ENCODE measurements around the gene TM6SF1.
"Not testable (repeated sequence)": the region's sequence is repeated elsewhere in the genome, so short reads cannot be mapped to it uniquely, and the experiment has no call there.

TM6SF1 gene

DNA sequence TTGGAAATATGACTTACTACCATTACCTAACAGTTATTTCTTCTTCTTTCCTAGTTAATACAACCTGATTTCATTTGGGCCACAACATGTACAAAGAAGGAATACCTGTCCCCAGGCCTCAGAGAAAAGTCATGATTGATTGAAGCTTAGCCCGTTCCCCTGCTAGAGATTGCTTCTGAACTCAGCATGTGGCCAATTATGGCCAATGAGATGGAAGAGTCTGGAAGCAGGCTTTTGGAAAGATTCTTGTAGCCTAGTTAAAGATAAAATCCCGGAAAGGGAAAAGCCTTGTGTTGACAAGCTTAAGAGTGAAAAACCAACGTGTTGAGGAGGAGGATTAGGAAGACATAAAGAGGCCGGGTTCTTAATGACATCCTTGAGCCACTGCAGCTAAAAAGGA, 17.0 kb upstream of the TM6SF1 start:
- no peak for DNase-seq

DNA sequence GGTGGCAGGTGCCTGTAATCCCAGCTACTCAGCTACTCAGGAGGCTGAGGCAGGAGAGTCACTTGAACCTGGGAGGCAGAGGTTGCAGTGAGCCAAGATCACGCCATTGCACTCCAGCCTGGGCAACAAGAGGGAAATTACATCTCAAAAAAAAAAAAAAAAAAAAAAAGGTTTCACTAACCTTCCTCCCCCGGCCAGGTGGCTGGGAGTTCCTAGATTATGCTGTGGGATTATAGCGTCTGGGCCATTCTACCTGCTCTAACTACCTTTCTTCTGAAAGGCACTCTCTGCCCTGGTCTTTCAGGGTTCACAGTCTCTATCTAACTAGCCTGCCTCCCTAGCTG, 15.5 kb upstream of the TM6SF1 start:
- not testable (repeated sequence) for DNase-seq

DNA sequence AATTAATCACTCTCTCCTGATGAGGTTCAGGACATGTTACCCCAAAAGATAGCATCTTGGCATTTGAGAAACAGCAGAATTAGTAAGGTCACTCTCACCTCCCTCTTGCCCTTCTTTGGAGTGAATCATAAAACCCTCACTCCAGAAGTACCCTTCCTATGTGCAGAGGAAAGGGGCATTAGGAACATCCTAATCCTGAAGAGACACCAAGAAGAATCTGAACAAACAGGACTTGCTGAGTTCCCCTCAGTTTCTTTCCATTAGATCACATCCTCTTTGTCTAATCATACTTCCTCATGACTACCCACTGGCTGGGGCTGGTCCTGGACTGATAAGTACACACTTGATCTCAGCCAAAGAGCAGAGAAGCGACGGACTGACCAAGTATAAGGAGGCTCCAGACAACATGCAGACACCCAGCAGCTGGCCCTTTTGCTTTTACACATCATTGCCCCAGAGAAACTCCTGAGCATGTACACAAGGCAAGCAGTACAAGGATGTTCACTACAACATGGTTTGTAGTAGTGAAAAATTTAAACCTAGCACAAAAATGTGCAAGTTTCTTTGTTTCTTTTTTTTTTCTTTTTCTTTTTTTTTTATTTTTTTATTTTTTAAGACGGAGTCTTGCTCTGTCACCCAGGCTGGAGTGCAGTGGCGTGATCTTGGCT, 15.0 kb upstream of the TM6SF1 start:
- no peak for DNase-seq

DNA sequence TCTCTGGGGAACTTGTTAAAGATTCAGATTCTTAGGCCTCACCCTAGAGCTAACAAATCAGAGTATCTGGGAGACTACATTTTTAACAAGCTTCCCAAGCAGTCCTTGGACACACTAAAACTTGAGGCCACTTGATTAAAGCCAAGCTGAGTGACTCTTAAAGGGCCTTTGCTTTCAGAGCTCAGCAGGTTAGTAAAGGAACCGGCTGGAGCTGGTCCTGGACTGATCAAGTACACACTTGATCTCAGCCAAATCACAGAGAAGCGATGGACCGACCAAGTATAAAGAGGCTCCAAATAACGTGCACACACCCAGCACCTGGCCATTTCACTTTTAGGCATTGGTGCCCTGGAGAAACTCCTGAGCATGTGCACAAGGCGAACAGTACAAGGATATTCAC, 12.9 kb upstream of the TM6SF1 start:
- DNase-seq: peak; percentile 18 to 34

DNA sequence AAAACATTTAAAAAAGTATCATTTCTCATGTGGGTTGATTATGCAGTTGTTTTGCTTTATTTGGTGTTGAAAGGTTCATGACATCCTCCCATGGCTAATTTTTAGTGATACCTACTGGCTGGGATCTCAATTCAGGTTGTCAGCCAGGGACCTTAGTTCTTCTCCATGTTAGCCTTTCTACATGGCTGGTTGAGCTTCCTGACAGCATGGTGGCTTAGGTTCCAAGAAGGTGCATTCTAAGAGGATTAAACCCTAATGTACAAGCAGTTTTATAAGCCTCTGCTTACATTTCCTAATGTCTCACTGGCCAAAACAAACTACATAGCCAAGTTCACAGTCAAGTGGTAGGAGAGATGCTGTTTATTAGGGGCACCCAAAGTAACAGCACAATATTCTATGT, 9.4 kb upstream of the TM6SF1 start:
- no peak for DNase-seq

DNA sequence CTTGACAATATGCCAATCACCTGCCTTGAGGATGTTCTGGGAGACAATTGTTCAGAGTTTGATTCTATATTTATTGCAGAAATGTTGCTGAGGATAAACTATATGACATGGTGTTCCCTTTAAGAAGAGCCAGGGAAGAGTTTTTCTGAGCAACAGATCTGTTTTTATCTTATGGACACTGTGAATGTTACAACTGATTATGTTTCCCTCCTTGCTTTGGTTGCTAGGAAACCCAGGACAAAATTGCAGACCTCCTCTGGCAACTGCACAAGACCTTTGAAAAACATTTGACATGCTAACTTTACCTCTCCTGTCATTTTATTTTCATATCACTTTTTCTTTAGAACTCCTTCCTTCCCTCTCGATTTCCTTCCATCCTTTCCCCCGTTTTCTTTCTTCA, 8.2 kb upstream of the TM6SF1 start:
- DNase-seq: peak in 1 of 2 experiments; percentile 16

DNA sequence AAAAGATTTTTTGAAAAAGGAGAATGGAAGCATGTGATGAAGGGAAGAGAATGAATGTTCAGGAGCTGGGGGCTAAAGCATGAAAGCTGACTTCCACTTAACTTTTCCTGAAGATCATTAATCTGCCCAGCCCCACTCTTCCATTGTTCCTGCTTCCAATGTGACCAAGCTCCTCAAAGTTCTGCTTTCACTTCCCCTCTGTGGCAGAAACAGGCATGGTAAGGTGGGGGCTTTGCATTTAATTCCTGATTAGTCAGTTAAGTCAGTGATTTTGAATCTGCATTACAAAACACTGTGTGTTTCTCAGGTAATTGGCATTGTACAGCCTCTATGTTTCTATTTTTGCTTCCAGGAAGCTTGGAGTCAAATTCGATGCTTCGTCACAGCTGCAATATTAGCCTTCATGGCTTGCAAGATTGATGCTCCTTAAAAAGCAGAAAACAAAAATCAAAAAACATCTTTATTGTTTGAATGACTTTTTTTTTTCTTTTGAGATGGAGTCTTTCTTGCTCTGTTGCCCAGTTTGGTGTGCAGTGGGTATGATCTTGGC, 7.3 kb upstream of the TM6SF1 start:
- no peak for DNase-seq

DNA sequence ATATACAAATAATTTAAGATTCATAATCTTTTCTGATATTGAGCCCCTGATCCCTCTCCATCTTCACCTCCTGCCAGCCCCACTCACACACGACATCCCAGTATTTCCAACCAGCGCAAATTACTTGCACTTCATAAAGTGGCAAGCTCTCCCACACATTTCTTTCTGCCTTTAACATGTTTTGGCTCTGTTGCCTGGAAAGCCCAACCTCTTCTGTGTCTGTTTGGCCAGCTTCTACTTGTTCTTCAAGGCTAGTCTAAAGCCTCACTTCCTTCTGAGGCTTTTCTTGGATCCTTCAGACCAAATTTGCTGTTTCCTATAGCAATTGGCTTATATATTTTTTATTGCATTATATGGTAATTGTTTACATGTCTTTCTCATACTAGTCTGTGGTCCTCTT, 5.1 kb upstream of the TM6SF1 start:
- DNase-seq: no peak

DNA sequence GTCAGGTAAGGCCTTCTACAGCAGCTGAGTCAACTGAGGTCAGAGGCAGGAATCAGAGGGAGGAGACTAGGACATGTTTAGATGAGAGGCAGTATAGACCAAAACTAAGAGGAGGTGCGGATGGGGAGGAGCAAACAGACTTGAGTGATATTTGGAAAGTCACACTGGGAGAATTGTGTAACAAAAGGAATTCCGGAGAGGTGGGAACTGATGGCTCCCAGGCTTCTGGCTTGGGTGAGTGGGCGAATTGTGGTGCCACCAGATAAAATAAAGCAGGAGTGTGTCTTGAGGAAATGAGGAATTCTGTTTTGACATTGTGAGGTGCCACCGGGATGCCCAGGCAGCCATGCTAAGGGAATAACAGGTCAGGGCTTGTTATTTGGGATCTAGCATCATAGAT, 3.3 kb upstream of the TM6SF1 start:
- DNase-seq: no peak

DNA sequence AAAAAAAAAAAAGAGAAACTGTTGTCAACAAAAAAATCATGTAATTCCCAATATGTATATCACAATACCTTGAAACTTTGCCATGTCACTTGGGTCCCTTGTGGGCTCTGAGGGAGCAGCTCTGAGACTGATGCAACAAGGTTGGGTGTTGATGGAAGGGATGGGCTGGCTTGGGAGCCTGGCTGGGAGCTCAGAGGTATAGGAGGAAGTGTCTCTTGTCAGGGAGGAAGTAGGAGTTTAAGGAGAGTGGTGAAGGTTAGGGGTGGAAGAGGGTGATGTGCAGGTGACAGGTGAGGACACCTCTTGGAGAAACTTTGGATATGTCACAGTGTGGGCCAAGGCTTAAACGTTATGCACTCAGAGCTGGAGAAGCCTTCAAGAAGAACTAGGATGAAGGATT, 2.0 kb upstream of the TM6SF1 start:
- DNase-seq: no peak

DNA sequence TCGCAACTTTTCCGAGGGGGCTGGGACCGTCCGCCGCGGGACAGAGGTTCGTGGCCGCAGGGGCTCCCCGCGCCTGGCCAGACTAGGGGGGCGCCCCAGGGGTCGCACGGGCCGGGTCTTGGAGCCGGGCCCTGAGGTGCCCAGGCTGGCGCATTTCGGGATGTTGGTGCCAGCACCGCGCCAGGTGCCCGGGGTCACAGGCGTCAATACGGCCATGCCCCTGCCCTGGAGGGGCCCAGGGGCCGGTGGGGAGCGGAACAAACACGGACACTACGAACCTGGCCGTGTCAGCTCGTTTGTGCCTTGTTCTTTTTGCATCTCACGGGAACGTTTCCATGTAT, 366 bp downstream of the TM6SF1 start:
- DNase-seq: no peak

DNA sequence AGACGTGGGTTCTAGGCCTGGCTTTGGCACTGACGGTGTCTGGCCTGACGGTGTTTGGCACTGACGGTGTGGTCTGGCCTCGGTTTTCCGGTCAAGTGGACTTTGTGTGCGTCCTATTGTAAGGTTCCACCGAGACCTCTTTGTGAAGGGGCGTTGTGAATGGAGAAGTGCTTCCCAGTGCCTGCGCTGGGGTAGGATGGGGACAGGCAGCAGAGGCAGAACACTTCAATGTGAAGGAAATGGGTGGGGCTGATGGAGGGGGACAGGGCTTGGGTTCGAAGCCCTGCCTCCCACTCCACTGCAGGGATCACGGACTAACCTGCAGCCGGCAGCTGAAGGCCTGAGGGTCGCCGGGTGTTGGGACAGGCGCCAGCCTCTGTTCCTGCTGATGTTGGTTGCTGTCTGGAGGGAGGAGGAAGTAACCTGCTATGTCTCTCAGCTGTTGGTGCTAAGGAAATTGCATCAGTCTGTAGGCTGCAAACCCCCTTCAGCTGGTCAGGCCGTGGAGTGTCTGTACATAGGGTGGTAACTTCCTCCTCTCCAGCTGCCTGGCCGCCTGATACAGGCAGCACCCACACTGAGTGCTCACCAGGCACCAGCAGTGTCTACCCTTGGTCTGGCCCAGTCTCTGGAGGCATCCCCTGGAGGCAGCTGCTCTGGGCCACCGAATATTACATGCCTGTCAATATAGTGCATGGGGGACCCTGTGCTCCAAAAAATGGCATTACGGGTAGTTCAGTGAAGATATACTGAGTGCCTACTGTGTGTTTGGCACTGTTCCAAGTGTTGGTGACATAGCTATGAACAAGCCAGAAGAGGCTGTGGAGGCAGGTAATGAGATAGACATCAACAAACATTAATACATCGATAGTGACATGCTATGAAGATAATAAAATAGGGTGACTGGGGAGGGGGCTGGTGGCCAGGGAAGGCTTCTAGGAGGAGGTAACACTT, 1.1 kb downstream of the TM6SF1 start:
- DNase-seq: peak in 1 of 2 experiments; percentile 30

DNA sequence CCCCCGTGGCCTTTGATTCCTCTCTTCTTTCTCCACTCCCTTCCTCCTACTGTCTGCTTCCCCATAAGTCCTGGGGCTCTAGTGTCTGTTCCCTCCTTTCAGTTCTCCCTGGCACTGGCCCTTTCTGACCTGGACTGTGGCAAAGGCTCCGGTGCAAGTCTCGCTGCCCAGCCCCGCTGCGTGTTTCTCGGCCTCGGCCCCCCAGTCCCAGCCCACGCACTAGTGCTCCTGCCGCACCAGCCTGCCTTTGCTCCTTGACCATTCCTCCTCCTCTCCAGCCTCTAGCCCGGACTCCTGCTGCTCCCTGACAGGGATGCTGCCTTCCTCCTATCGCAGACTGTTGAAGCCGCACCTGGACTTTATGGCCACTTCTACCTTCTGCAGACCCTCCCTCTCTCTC, 2.1 kb downstream of the TM6SF1 start:
- DNase-seq: no peak

DNA sequence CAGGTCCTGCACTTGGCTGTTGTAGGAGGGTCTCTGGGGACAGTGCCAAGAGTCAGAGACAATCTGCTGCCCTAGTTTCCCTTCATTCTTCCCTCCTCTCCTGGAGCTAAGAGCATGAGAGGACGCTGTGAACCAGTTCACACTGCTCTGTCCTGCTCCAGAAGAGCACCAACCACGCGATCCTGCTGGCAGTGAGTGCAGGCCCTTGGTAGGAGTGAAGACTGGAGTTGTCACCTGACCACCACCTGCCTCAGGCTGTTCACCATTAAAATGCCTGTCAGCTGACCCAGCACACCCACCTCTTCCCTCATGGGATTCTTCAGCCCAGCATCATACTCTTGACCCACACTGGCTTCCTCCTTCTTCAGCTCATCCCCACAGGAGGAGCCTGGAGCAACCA, 2.9 kb downstream of the TM6SF1 start:
- DNase-seq: no peak

DNA sequence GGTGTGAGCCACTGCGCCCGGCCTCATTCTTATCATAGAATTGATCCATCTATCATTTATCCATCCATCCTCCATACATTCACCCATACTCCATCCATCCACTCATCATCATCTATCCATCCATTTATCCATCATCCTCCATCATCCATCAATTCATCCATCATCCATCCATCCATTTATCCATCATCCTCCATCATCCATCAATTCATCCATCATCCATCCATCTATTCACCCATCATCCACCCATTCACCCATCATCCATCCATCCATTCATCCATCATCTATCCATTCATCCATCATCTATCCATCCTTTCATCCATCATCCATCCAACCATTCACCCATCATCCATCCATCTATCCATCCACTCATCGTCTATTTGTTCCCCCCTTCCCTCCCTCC, 3.7 kb downstream of the TM6SF1 start:
- DNase-seq: no peak

DNA sequence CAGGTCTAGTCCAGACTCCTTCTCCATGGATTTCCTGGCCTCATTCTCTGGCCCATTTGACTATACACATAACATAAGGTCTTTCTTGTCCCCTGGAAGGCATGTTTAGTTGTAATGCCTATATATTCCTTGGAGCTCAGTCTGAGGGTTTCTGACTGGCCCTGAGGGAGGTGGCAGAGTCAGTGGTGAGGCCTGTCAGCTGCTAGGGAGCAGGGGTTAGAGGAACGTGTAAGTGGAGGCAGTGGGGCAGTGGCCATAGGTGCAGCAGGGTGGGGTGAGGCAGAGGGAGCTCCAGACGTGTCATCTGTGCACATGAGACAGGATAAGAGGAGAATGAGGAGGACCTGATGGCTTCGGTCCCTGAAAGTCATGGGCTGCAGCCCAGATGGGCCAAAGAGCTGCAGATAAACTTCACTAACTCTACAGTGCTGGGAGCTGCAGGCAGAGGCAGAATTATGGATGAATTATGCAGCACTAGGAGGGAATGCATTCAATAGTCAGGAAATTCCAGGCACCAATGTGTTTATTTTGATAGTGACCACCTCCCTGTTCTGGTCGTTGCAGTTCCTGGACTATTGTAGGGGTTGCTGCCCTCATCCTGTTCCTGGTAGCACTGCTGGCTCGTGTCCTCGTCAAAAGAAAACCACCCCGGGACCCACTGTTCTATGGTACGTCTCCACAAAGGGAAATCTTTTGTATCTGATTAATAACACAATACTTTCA, 4.9 kb downstream of the TM6SF1 start:
- no peak for DNase-seq

DNA sequence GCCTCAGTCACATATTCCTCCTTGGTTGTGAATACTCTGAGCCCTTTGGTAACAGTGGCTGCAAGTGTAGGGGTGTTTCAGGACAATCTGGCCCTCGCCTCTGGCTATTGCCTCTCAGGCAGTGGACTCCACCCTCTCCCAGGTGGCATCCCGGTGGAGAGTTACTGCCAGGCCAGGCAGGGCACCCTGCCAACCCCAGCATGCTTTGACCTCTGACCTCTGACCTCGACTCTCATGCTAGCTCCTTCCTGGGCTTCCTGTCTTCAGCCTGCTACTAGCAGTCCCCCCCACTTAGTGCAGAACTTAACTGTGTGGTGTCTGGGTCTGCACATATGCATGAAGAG, 5.5 kb downstream of the TM6SF1 start:
- no peak for DNase-seq

DNA sequence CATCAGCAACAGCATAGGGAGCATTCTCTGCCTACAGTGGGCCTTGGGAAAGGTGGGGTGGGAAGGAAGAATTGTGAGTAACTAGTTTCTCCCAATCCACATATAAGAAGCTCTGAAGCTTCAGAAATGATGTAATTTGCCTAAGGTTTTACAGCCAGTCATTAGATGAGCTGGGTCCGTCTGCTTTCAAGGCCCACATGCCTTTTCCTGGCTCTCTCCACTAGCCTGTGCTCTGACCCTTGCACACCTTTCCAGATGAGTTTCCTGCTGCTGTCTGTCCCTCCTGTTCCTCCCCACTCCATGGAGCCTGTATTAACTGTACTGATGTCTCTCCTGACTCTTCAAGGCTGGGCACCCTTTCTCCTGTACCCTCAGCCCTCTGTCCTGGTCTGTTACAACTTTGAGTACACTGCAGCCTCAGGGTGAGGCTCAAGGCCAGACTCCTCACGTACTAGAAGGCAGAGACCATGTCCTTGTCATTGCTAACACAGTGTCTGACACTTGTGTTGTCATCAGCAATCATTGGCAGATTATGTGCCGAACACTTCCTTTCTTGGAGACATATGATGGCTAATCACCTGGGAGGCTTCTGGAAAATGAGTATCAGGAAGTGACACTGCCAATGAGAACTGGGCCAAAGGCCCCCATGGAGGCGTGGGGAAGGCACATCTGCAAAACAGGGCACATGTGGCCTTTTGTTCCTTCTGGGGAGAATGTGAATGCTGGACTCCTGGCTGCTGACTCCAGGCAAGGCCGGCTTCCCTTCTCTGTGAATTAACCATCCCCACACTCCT, 6.6 kb downstream of the TM6SF1 start:
- DNase-seq: no peak

DNA sequence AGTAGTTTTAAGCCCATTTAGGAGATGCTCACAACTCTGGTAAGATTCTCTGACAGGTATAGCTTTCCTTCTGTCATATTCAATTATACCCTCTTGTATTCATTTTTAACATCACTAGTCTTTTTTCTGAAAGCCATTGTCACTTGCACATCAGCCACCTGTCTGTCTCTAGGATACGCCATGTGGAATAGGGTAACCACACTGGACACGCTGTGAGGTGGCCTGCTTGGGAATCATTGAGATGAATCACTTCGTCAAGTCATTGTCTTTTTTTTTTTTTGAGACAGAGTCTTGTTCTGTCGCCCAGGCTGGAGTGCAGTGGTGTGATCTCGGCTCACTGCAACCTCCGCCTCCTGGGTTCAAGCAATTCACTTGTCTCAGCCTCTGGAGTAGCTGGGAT, 7.4 kb downstream of the TM6SF1 start:
- no peak for DNase-seq

DNA sequence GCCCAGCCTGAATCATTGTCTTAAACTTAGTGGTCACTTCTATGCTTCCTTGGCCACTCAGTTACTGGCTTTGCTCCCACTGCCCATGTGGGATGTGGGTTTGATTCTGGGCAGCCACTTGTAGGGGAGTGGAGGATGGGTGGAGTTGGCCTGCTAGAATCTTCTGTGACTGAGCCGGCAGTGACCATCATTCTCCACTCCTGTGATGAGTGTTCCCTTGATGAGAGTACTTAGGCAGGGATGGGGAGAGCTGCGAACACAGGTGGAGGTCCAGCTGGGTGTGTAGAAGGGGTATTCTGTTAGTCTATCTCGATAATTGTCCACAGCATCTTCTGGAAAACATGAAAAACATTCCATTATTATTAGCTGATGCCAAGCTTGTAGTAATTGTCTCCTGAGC, 8.0 kb downstream of the TM6SF1 start:
- no peak for DNase-seq

DNA sequence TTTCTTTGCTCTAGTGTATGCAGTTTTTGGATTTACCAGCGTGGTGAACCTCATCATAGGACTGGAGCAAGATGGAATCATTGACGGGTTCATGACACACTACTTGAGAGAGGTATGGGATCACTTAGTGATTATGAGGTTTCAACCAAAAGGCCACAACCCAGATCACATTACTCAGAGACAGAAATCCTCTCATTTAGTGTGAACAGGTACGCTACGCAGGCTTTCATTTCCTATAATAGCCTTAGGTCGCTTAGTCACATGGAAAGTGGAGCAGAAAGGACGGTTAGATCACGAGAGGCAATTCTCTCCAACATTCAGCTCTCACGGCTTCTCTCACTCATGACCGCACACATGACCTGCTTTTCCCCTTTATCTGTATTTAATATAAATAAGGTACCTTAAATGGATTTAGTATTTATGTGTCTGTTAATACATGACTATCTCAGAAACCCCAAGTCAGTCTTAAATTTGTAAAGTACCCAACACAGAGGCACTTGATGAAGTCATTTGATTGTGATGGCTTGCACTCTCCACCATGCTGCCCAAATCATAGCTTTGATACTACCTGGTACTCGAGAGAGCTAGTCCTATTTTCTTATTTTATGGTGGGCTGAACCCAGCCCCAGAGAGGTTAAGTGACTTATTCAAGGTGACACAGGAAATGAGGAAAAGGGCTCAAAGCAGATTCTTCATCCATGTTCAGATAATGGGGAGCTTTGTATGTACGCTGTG, 8.6 kb downstream of the TM6SF1 start:
- DNase-seq: no peak

DNA sequence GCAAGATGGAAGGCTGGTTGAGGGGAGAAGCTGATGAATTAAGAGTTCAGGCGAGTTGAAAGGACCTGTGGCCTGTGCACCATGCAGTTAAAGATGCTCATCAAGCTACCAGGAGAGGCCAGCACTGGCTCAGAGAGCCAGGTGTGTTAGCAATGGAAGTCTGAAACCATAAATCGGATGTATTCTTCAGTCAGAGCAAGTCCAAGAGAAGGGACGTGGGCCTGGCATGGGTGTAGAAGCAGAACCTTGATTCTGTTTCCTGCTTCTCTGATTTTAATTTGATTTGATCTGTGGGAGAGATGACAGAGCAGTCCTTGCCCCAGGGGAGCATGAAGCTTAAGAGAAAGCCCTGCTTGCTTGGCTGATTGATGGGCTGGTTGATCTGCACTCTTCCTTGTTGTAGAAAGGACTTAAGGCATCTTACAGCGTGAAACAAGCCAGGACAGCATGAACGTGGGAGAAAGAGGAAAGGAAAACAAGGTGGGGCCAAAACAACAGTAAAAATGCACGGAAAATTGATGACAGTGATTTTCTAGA, 10.9 kb downstream of the TM6SF1 start:
- DNase-seq: no peak
